RCC 7860 (cell line): Measurements from ENCODE around the gene DDX50.
"Not testable (repeated sequence)": the region's sequence is repeated elsewhere in the genome, so short reads cannot be mapped to it uniquely, and the experiment has no call there.

ENCODE experiments used
- DNase-seq: peaks from one replicate; pipeline ENCODE4 v3.0.0-alpha.2; 2015; ENCODE audit warnings: low spot score
- FAIRE-seq: peaks from 2 replicates; lab custom pipeline; 2012; peaks lifted over from hg19 to GRCh38; lab: Jason Lieb, UNC

Gene DDX50

DNA sequence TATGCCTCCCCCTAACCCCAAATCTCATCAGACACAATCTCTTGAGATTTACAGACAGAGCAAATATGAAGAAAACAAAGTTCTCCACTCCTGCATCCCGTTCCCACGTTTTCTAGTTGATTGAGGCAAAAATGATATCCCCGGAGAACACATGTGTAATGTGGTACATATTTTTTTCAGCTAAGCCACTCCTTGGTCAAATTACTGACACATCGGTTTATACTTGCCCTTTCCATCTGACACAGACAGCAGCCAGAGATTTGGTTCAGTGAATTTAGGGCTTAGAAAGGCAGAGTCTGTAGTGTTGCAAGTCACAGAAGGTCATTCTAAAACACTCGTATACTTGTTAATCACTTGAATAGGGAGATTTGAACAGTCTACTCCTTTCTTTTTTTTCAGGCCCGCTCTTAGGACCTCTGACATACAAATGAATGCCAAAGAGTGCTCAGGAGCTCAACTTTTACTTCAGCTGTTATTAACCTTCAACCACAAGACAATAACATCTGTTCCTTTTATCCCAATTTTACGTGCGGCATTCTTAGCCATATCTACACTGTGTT lies 1.8 kb upstream of the DDX50 start:
- DNase-seq: no peak
- no peak for FAIRE-seq

- FAIRE-seq (no peak), DNase-seq (no peak)
These were observed 549 bp upstream of the DDX50 start for GRCh38 chr10:68900427-68901104.

DNA sequence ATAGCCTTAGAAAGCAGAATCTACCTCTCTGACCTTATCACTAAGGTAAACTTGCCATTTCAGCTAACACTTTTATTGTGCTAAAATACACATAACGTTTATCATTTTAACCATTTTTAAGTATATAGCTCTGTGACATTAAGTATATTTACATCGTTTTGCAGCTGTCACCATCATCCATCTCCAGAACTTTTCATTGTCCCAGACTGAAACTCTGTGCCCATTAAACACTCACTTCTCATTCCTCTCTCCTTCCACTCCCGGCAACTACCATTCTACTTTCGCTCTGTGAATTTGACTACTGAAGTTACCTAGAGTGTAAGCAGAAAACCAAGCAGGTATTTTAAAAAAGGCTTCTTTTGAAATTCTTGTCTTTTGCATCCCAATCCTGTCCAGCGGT lies 1.3 kb downstream of the DDX50 start:
- FAIRE-seq (no peak), DNase-seq (no peak)

DNA sequence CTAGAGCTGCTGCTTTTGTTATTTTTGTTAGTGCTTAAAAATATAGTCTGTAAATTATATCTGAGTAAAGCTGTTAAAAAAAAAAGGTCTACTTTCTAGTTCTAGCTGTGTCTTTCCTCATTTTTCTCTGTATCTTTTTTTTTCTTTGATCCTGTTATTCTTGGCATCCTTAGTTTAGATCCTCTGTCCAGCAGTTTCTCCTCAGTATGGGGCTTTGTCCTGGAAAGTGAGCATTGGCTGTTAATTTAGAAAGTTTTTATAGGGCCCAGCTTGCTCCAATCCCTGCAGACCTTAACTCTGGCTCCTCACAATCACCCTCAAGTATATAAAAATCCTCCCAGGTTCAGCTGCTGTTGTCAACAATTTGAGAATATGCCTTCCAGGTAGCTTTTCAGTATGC lies 23.5 kb downstream of the DDX50 start:
- FAIRE-seq: no peak
- DNase-seq: no peak

DNA sequence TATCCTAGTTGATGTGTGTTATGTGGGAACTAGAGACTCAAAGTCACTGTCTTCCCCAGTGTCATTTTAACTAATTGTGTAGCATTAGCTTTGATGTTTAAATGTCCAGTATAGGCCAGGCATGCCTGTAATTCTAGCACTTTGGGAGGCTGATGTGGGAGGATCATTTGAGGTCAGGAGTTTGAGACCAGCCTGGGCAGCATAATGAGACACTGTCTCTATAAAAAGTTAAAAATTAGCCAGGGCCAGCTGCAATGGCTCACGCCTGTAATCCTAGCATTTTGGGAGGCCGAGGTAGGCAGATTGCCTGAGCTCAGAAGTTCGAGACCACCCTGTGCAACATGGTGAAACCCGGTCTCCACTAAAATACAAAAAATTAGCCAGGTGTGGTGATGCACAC lies 24.4 kb downstream of the DDX50 start:
- FAIRE-seq: no peak
- DNase-seq: no peak

- not testable (repeated sequence) for FAIRE-seq, DNase-seq
These were observed 28.0 kb downstream of the DDX50 start for GRCh38 chr10:68929157-68929556.

- not testable (repeated sequence) for DNase-seq, FAIRE-seq
These were observed 28.8 kb downstream of the DDX50 start for GRCh38 chr10:68929888-68930287.

GRCh38 chr10:68932860-68933259 lies 31.7 kb downstream of the DDX50 start:
- not testable (repeated sequence) for DNase-seq, FAIRE-seq

GRCh38 chr10:68934994-68935393 lies 33.9 kb downstream of the DDX50 start:
- DNase-seq (no peak), FAIRE-seq (peak; percentile 11)

GRCh38 chr10:68938117-68938516 lies 37.0 kb downstream of the DDX50 start:
- DNase-seq (no peak), FAIRE-seq (no peak)

- FAIRE-seq: no peak
- DNase-seq: no peak
These were observed 37.8 kb downstream of the DDX50 start for GRCh38 chr10:68938884-68939283.

GRCh38 chr10:68940917-68941316 lies 39.8 kb downstream of the DDX50 start:
- DNase-seq, FAIRE-seq: not testable (repeated sequence)

DNA sequence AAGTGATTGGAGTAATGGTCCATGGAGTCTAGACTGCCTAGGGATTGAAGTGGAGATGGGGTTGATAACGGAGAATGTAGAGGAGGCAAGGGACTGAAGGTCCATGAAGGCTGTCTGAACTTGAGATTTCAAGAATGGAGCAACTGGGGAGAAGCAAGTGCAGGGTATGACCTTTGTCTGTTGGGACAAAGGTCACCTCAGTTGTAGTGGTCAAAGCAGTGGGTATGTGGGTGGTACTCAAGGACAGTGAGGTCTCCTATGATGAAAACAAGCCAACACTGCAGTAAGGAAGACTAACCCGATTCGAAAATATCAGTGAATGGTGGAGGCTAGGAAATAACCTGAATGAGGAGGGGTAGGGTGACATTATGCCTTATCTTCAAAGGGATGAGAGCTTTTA lies 49.5 kb downstream of the DDX50 start:
- no peak for FAIRE-seq

GRCh38 chr10:68954904-68955303 lies 53.8 kb downstream of the DDX50 start:
- DNase-seq: no peak
- FAIRE-seq: no peak

More for the DNA sequence above, 49.5 kb downstream of the DDX50 start:
- no peak for DNase-seq

DNA sequence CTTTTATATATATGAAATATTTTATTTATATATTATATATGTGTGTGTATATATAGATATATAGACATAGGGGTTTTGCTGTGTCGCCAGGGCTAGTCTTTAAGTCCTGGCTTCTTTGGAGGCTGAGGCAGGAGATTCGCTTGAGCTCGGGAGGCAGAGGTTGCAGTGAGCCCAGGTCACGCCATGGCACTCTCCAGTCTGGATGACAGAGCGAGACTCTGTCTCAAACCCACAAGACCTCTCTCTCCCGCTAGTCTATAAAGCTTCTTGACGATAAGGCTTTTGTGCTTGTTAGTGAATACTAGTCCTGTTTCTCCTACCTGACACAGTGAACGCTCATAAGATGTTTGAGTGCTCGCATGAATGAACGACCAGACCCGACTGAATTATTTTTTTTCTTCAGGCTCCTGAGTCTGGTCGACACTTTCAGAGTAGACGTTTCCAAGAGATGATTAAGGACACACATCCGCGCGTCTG lies 54.3 kb downstream of the DDX50 start:
- DNase-seq (no peak), FAIRE-seq (no peak)

DNA sequence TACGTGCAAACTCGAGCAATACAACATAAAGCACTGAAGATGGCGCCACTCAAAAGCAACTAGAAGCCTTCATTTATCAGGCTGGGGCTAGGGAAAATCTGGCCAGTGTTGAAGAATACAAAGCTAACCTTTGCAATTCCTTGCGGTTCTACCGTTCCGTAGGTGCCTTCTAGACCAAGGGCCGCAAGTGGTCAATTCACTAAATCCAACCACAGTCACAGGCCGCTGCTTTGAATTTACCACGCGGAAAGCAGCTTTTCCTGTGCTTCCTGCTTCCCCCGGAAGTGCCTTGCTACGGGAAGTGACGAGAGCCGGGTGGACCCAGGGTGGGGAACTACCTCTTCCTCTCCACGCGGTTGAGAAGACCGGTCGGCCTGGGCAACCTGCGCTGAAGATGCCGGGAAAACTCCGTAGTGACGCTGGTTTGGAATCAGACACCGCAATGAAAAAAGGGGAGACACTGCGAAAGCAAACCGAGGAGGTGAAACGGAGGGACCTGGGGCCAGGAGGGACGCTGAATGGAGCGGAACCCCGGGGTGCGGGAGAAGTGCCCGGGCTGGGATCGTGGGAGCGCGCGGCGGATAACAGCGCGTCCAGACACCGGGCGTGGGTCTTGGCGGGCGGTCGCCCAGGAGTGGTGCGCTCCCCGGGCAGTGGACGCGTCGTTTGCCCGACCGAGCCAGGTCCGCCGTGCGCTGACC lies 54.9 kb downstream of the DDX50 start, which contains the start of gene DDX21:
Gene DDX21, plus strand, starts transcription at position 339 of the 701 bp plus-strand sequence. Its CDS starts 56 bp downstream, at position 395.
- peak; percentile 21 for FAIRE-seq
- peak; percentile 87 for DNase-seq

DNA sequence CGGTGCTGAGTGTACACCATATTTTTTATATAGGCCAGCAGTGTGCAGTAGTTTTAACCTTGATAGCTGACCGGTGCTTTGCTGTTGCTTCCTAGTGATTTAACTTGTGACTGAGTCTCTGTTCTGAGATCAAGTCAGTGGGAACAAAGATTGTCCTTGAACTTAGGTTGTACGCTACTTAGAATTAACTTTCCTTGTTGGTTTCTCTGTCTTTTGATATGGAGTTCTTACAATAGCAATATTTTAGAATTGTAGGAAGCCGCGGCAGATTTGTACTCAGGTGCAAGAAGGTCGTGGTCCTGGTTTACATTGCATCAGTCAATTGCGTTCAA lies 56.1 kb downstream of the DDX50 start:
- FAIRE-seq: no peak
- DNase-seq: no peak

DNA sequence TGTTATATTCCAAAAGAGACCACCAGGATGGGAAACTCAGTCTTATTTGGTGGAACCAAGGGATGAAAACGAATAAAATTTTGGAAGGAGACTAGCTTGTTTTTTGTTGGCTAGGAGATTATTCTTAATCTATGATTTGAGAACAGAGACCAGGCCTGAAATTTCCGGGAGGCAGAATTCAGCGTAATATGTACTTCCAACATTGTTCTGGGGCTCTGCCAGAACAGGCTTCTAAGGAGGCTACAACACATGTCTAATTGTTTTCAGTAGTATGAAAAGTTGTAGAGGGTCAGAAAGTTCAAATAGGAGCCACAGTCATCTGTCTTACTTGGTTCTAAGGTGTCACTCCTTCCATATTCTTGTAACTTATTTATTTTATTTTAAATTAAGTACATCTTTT lies 56.5 kb downstream of the DDX50 start:
- no peak for DNase-seq
- FAIRE-seq: no peak

GRCh38 chr10:68959695-68960527 lies 58.8 kb downstream of the DDX50 start:
- FAIRE-seq: no peak
- no peak for DNase-seq

GRCh38 chr10:68963151-68963550 lies 62.0 kb downstream of the DDX50 start:
- DNase-seq (no peak), FAIRE-seq (no peak)

DNA sequence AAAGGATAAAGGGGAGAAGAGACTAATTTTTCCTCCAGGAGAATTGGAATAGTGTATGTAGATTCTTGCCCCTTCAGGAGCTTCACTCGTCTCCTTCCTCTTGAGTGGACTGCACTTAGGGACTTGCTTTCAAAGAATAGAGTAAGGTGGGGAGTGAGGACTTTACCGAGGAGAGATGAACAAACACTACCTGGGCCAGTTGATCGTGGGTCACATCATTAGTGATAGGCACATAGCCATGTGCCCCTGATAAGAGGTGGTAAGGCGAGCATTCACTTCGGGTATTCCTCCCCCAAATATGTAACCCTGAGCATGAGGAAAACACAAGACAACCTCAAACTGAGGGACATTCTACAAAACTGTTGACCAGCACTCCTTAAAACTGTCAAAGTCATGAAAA lies 72.9 kb downstream of the DDX50 start:
- DNase-seq (no peak), FAIRE-seq (no peak)
